GM13976 (cell line): Measurements from ENCODE around the gene POLG2.
"Not testable (repeated sequence)": the region's sequence is repeated elsewhere in the genome, so short reads cannot be mapped to it uniquely, and the experiment has no call there.

Source experiments
- DNase-seq: peaks from one replicate; pipeline ENCODE4 v3.0.0; 2012; ENCODE audit warnings: low spot score
- CTCF ChIP-seq: IDR thresholded peaks from 2 replicates; pipeline ENCODE4 v1.5.1; 2012; ENCODE audit warnings: borderline replicate concordance, mild to moderate bottlenecking; ENCODE audit not compliant: insufficient read depth; ENCODE audit errors: extremely low read depth, missing control alignments, control extremely low read depth
- in situ Hi-C: fragments of 300-500 bp; cut with MboI; formaldehyde crosslinking; loops from one replicate; pipeline ENCODE4 v1.12.0; 2022; ENCODE audit warnings: low sequenced_read_pairs, mixed read lengths, inconsistent platforms; ENCODE audit not compliant: unreplicated experiment

The POLG2 gene

DNA sequence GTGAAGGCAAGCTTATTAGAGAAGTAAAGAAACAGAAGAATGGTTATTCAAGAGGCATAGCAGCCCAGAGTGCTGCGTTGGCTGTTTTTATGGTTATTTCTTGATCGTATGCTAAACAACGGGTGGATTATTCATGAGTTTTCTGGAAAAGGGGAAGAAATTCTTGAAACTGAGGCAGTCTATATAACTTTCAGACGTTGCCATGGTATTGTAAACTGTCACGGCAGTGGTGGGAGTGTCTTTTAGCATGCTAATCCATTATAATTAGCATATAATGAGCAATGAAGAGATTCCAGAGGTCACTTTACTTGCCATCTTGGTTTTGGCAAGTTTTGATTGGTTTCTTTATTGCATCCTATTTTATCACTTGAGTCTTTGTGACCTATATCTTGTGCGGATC, 65.3 kb downstream of the POLG2 start:
- no peak for DNase-seq
- TF ChIP-seq CTCF, result no peak
- in situ Hi-C loops, result no loop called here

- DNase-seq, in situ Hi-C loops: not testable (repeated sequence)
These were observed 66.8 kb downstream of the POLG2 start for GRCh38 chr17:64430036-64430435.

GRCh38 chr17:64428406-64428805, 68.4 kb downstream of the POLG2 start:
- no peak for DNase-seq
- TF ChIP-seq CTCF, result no peak
- in situ Hi-C loops, result no loop called here
